ENCODE data around the gene DNAH1. TPM values are rescaled to one million over a fixed set of nuclear protein-coding genes. Genes with fewer than 3 reads are reported as not detected.

DNAH1 gene
- total RNA-seq, 2 donors from 2014 or later: 1.5 to 2.5 TPM

- no peak overlapping the region for H3K4me3 ChIP-seq
- H3K36me3 ChIP-seq: peaks cover 3% of the 10 kb centered on the region
- no peak for TF ChIP-seq CTCF (IDR thresholded peaks at IDR 0.05)
- H3K9me3 ChIP-seq: no peaks in the 10 kb centered on the region
- H3K4me1 ChIP-seq: no peaks in the 10 kb centered on the region
- no peaks in the 10 kb centered on the region for H3K27me3 ChIP-seq
- DNase-seq (ENCODE audit: low spot score): no peak
- no peak overlapping the region for H3K27ac ChIP-seq
Measured at GRCh38 chr3:52349131-52349530, 33.0 kb downstream of the DNAH1 start.

DNA sequence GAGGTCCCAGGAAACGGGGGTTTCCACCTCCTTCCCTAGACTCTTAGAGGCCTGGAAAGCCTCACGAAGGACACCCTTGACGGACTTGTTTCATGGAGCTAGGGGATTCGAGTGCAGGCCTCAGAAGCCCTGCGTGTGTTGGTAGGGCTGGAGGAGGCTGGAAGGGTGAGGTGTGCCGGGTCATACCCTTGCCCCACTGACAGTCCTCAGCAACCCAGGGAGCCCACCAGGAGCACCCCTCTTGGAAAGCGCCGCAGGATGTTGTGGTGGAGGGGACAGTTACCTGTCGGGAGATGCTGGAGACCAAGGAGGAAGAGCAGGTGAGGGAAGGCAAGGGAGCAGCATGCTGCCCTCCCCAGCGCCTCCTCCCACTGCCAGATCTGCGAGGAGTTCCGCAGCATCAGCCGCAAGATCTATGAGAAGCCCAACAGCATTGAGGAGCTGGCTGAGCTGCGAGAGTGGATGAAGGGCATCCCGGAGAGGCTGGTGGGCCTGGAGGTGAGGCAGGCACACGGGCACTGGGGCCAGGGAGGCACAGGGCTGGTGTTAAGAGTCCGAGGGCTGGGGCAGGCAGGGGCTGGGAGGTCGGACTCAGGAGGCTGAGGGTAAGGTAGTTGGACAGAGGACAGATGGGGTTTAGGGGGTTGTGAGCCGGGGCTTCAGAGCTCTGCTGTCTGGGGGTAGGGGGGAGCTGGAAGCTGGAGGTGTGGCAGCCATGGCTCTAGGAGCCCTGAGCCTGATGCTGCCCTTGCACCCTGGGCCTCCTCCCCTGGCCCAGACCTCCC lies 33.7 kb downstream of the DNAH1 start:
- Histone ChIP-seq H3K27me3 (no peaks in the 10 kb centered on the region), H3K4me1 (no peaks in the 10 kb centered on the region), H3K27ac (no peak overlapping the region), H3K4me3 (no peak overlapping the region), H3K9me3 (no peaks in the 10 kb centered on the region), H3K36me3 (no peaks in the 10 kb centered on the region)
- no peak for DNase-seq (ENCODE audit: low spot score)
- no peak for TF ChIP-seq CTCF (IDR thresholded peaks at IDR 0.05)

DNA sequence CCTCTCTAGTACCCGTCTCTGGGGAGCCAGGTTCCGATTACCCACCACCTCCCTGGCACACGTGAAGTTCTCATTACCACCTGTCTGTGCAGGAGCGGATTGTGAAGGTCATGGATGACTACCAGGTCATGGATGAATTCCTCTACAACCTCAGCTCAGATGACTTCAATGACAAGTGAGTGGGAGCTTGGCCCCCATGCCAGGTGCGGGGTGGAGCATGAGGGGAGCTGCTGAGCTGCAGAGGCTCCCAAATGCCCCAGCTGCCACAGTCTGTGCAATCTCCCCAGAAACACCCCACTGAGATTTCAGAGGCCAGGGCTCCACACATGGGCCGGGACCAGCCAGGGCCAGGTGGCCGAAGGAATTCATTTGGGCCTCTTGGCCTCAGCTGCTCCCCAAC lies 34.3 kb downstream of the DNAH1 start:
- Histone ChIP-seq H3K4me1 (no peaks in the 10 kb centered on the region), H3K36me3 (no peaks in the 10 kb centered on the region), H3K27ac (no peak overlapping the region), H3K27me3 (no peaks in the 10 kb centered on the region), H3K4me3 (no peak overlapping the region), H3K9me3 (no peaks in the 10 kb centered on the region)
- no peak for DNase-seq (ENCODE audit: low spot score)
- TF ChIP-seq CTCF (IDR thresholded peaks at IDR 0.05): no peak

DNA sequence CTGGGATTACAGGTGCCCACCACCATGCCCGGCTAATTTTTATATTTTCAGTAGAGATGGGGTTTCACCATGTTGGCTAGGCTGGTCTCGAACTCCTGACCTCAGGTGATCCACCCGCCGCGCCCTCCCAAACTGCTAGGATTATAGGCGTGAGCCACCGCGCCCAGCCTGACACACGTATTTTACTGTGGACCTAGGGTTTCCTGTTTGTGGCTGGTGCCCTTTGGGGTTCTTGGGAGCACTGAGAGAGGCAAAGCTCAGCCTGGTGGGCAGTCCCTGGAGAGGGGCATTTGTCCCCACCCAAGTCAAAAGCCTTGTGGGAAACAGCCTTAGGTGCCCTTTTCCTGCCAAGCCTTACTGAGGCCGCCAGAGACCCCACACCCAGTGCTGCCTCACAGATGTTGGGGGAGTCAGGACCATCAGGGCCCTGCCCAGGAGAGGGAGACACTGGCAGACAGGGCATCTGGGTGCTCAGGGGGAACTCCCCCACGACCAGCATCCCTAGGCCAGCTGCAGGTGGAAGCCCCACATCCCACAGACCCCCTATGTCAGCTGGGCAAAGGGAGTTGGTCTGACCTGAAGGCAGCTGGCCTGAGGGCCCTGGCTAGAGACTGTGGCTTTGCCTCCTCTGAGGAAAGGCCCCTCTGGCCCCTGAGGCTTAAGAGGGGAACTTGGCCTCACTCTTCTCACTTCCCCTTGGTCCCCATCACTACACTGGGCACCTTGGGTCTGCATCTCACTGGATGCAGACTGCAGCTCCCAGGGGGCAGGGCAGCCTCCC lies 35.1 kb downstream of the DNAH1 start:
- no peak overlapping the region for H3K27ac ChIP-seq
- no peak overlapping the region for H3K4me3 ChIP-seq
- no peaks in the 10 kb centered on the region for H3K9me3 ChIP-seq
- DNase-seq (ENCODE audit: low spot score): no peak
- H3K27me3 ChIP-seq: no peaks in the 10 kb centered on the region
- no peak for TF ChIP-seq CTCF (IDR thresholded peaks at IDR 0.05)
- no peaks in the 10 kb centered on the region for H3K36me3 ChIP-seq
- H3K4me1 ChIP-seq: no peaks in the 10 kb centered on the region

DNA sequence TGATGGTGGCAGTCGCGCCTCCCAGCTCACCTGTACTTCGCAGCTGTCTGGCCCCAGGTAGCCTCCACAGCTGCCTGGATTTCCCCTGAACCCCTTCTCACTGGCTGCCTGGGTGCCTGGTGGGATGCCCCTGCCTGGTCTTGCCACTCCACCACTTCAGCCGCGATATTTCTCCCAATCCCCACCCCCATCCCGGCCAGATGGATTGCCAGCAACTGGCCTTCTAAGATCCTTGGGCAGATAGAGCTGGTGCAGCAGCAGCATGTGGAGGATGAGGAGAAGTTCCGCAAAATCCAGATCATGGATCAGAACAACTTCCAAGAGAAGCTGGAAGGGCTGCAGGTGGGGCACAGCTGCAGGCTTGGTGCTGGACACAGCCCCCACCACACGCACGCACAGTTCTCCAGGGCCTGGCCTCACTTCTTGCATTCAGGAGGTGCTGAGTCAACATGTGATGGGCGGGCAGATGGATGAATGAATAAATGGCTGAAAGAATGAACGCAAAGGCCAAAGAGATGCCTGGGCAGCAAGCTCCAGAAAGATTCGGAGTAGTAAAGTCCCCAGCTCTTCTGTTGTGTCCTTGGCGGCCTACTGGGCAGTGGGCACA lies 35.7 kb downstream of the DNAH1 start:
- Histone ChIP-seq H3K4me3 (no peak overlapping the region), H3K9me3 (no peaks in the 10 kb centered on the region), H3K27me3 (no peaks in the 10 kb centered on the region), H3K36me3 (no peaks in the 10 kb centered on the region), H3K27ac (no peak overlapping the region), H3K4me1 (no peaks in the 10 kb centered on the region)
- no peak for DNase-seq (ENCODE audit: low spot score)
- TF ChIP-seq CTCF (IDR thresholded peaks at IDR 0.05): no peak

Measured in right atrium auricular region (tissue), 2 donors.